TTC549 (cell line): Measurements from ENCODE around the gene ZNF613.
"Not testable (repeated sequence)": the region's sequence is repeated elsewhere in the genome, so short reads cannot be mapped to it uniquely, and the experiment has no call there.

Experiments used
- FAIRE-seq: peaks from 2 replicates; lab custom pipeline; 2012; peaks lifted over from hg19 to GRCh38; lab: Jason Lieb, UNC

The ZNF613 gene

GRCh38 chr19:51926784-51927741 lies at the start of gene ZNF613:
Gene ZNF613, plus strand, starts transcription at chr19:51927472. Its CDS starts 8,749 bp downstream, at chr19:51936221.
- peak; percentile 69 for FAIRE-seq

GRCh38 chr19:51882518-51882917 lies 44.8 kb upstream of the ZNF613 start:
- no peak for FAIRE-seq

- no peak for FAIRE-seq
Observed at GRCh38 chr19:51884713-51885112, 42.6 kb upstream of the ZNF613 start.

GRCh38 chr19:51887522-51888498 lies 39.5 kb upstream of the ZNF613 start, which contains the start of gene ZNF577:
Gene ZNF577, minus strand, starts transcription at chr19:51887951. Its CDS starts 7,569 bp downstream, at chr19:51880382.
- FAIRE-seq, result peak; percentile 66

GRCh38 chr19:51889934-51890333 lies 37.3 kb upstream of the ZNF613 start:
- FAIRE-seq, result no peak

DNA sequence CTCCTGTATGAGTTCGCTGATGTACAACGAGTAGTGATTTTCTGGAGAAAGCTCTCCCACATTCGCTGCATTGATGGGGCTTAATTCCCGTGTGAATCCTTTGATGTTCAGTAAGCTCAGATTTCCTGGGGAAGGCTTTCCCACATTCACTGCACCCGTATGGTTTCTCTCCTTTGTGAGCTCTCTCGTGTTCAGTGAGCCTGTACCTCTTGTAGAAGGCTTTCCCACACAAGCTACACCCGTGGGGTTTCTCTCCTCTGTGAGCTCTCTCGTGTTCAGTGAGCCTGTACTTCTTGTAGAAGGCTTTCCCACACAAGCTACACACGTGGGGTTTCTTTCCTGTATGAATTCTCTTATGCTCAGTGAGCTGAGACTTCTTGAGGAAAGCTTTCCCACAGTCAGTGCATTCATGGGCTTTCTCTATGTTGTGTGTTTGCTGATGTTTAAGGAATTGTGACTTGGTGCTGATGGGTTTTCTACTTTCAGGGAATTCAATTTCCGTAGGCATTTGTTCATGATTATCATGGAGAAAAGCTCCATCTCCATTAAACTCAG lies 36.0 kb upstream of the ZNF613 start:
- no peak for FAIRE-seq

DNA sequence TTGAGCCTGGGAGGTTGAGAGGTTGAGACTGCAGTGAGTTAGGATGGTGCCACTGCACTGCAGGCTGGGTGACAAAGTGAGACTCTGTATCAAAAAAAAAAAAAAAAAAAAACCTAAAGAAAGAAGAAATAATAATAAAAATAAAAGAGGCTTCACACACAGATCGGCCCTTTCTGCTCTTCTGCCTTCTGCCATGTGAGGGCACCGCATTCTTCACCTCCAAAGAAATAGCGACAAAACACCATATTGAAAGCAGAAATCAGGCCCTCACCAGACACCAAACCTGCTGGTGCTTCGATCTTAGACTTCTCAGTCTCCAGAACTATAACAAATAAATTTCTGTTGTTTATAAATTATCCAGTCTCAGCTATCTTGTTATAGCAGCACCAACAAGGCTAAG lies 25.4 kb upstream of the ZNF613 start:
- FAIRE-seq, result no peak

- no peak for FAIRE-seq
Observed at GRCh38 chr19:51903192-51903591, 24.1 kb upstream of the ZNF613 start.

DNA sequence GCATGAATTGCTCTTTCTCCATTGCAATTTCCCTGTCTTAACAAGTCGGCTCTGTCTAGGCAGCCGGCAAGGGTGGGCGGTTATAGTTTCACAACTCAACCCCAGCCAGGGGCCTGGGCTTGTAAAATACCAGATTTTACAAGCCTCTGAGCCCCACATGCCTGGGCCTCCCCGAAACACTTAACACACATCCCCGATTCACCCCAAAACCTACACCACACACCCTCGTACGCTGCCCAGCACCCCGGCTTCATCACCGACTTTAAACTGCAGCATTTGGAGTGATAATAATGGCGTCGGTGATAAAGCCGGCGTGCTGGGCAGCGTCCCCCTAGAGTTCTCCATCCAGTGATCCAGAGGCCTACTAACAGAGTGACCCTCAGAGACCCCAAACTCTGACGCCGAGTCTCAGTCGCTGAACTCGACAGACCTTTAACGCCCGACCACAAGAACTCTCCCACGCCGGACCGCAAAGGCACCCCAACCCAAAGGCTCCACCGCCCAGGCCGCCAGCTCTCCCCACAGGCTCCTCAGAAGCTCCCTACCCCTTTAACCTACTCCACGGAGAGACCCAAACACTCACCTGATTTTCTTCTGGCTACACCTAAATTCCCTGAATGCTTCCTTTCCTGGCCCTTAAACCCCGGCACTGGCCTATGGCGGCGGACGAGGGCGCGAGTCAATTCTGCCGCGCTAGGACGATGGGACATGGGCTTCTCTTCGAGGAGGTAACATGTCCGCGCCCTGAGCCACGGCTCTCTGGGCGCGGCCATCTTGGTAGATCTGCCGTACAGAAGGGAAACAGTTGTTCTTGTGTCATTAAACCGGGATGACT lies 22.7 kb upstream of the ZNF613 start, which contains the start of gene ZNF649:
Gene ZNF649, minus strand, starts transcription at position 687 of the 835 bp plus-strand sequence. CDS start 4,910 bp downstream, outside the sequence.
- peak; percentile 64 for FAIRE-seq

- FAIRE-seq, result no peak
Observed at GRCh38 chr19:51905206-51905605, 22.1 kb upstream of the ZNF613 start.

DNA sequence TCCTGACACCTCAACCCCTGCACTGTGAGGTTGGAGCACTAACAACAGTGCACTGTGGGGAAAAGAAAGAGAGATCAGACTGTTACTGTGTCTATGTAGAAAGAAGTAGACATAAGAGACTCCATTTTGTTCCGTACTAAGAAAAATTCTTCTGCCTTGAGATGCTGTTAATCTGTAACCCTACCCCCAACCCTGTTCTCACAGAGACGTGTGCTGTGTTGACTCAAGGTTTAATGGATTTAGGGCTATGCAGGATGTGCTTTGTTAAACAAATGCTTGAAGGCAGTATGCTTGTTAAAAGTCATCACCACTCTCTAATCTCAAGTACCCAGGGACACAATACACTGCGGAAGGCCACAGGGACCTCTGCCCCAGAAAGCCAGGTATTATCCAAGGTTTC lies 21.6 kb upstream of the ZNF613 start:
- not testable (repeated sequence) for FAIRE-seq

DNA sequence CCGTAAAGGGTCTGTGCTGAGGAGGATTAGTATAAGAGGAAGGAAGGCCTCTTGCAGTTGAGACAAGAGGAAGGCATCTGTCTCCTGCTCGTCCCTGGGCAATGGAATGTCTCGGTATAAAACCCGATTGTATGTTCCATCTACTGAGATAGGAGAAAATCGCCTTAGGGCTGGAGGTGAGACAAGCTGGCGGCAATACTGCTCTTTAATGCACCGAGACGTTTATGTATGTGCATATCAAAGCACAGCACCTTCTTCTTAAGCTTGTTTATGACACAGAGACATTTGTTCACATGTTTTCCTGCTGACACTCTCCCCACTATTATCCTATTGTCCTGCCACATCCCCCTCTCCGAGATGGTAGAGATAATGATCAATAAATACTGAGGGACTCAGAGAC lies 21.2 kb upstream of the ZNF613 start:
- not testable (repeated sequence) for FAIRE-seq

- FAIRE-seq, result not testable (repeated sequence)
Observed at GRCh38 chr19:51907981-51908380, 19.3 kb upstream of the ZNF613 start.

- no peak for FAIRE-seq
Observed at GRCh38 chr19:51915324-51915867, 11.9 kb upstream of the ZNF613 start.

GRCh38 chr19:51916167-51916566 lies 11.1 kb upstream of the ZNF613 start:
- no peak for FAIRE-seq

GRCh38 chr19:51919606-51920005 lies 7.7 kb upstream of the ZNF613 start:
- no peak for FAIRE-seq

DNA sequence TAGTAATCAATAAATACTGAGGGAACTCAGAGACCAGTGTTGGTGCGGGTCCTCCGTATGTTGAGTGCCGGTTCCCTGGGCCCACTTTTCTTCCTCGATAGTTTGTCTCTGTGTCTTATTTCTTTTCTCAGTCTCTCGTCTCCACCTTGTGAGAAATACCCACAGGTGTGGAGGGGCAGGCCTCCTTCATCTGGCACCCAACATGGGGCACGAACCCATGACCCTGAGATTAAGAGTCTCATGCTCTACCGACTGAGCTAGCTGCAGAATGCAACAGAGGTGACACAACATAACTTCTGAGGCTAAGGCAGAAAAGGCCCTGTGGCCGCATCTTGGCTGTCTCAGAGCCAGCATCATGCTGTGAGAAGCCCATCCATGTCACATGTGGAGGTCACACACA lies 5.3 kb upstream of the ZNF613 start:
- FAIRE-seq, result no peak

DNA sequence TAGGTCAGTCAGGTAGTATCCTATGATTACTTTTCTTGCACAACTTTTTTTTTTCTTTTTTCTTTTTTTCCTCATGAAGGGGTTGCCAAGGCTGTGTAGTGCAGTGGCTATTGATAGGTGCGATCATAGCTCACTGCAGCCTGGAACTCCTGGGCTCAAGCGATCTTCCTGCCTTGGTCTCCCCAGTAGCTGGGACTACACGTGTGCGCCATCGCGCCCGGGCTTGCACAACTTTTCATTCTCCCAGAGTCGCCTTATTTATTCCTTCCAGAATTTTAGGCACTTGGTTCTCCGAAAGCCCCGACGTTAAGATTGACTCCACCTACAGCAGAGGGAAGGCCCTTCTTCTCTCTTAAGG lies 867 bp upstream of the ZNF613 start:
- FAIRE-seq, result no peak

GRCh38 chr19:51927859-51928258 lies 587 bp downstream of the ZNF613 start:
- FAIRE-seq, result no peak

DNA sequence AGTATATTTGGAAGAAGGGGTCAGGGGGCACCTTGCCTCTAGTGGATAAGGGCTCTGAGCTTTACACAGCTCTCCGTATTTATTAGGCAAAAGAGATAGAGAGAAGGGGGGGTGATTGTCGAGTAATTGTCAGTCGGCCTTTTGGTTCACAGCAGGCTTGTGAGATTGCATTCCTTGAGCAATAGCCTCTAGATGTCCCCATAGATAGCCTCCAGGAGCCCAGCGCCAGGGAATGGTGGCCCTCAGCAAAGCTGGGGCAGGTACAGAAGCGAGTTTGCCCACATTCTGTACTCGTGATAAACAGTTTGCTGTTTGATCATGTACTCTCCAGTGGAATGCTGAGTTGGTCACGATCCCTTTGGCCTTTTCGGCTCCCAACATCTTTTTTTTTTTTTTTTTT lies 4.6 kb downstream of the ZNF613 start:
- no peak for FAIRE-seq

GRCh38 chr19:51938936-51939335 lies 11.7 kb downstream of the ZNF613 start:
- no peak for FAIRE-seq
